Uterus (tissue), 2 donors: ENCODE data around the gene DPH6.

Experiments
- CTCF ChIP-seq, 4 experiments: fragments of 200-600 bp in 2 of 4; fragments of 450-650 bp in 2 of 4; sonication (generic) in 2 of 4; IDR thresholded peaks; one replicate each; pipeline ENCODE4 v1.5.1; 2016 to 2019; ENCODE audit warnings: antibody characterized with exemption in 4 of 4, mild to moderate bottlenecking in 2 of 4, moderate library complexity in 1 of 4
- POLR2A ChIP-seq, 2 donors: fragments of 450-650 bp; IDR thresholded peaks; one replicate each; pipeline ENCODE4 v1.6.1; 2016; ENCODE audit warnings: antibody characterized with exemption in 2 of 2, mild to moderate bottlenecking in 1 of 2, moderate library complexity in 1 of 2

GRCh38 chr15:35580606-35581005 lies 34.6 kb upstream of the DPH6 start:
- TF ChIP-seq POLR2A (IDR thresholded peaks at IDR 0.05) (no peak), CTCF (IDR thresholded peaks at IDR 0.05) (no peak)
